Measurements from ENCODE around the gene LONP2. TPM values are rescaled to one million over a fixed set of nuclear protein-coding genes. Genes with fewer than 3 reads are reported as not detected.

LONP2 gene
- total RNA-seq, 1 donor from 2014 or later, result 67.8 TPM

- Histone ChIP-seq H3K9me3 (replicated peaks) (peaks cover 16% of the 10 kb centered on the region), H3K36me3 (peaks cover 70% of the 10 kb centered on the region)
- TF ChIP-seq CTCF (IDR thresholded peaks at IDR 0.05; ENCODE audit: borderline replicate concordance), result no peak
Observed at GRCh38 chr16:48291303-48291702, 47.2 kb downstream of the LONP2 start.

GRCh38 chr16:48291754-48292153 lies 47.7 kb downstream of the LONP2 start:
- H3K36me3 ChIP-seq, result peaks cover 70% of the 10 kb centered on the region

More at GRCh38 chr16:48291303-48291702, 47.2 kb downstream of the LONP2 start:
- peaks cover 11% of the 10 kb centered on the region for H3K4me1 ChIP-seq
- no peaks in the 10 kb centered on the region for H3K27me3 ChIP-seq (ENCODE audit: low read depth)
- intact Hi-C loops (cut with micrococcal nuclease), result no loop called here
- no peak overlapping the region for H3K27ac ChIP-seq (replicated peaks)
- DNase-seq, result no peak
- H3K4me3 ChIP-seq, result no peak overlapping the region

GRCh38 chr16:48292452-48292851 lies 48.4 kb downstream of the LONP2 start:
- peaks cover 5% of the 10 kb centered on the region for H3K9me3 ChIP-seq (replicated peaks)
- H3K27me3 ChIP-seq (ENCODE audit: low read depth), result no peaks in the 10 kb centered on the region
- intact Hi-C loops (cut with micrococcal nuclease), result no loop called here
- no peak overlapping the region for H3K27ac ChIP-seq (replicated peaks)
- H3K4me3 ChIP-seq, result no peak overlapping the region
- TF ChIP-seq CTCF (IDR thresholded peaks at IDR 0.05; ENCODE audit: borderline replicate concordance), result no peak
- peaks cover 70% of the 10 kb centered on the region for H3K36me3 ChIP-seq
- DNase-seq, result no peak
- H3K4me1 ChIP-seq, result peaks cover 11% of the 10 kb centered on the region

More at GRCh38 chr16:48291754-48292153, 47.7 kb downstream of the LONP2 start:
- TF ChIP-seq CTCF (IDR thresholded peaks at IDR 0.05; ENCODE audit: borderline replicate concordance), result no peak
- no peak overlapping the region for H3K27ac ChIP-seq (replicated peaks)
- peaks cover 11% of the 10 kb centered on the region for H3K4me1 ChIP-seq
- intact Hi-C loops (cut with micrococcal nuclease), result no loop called here
- no peak for DNase-seq
- peaks cover 12% of the 10 kb centered on the region for H3K9me3 ChIP-seq (replicated peaks)
- H3K27me3 ChIP-seq (ENCODE audit: low read depth), result no peaks in the 10 kb centered on the region
- no peak overlapping the region for H3K4me3 ChIP-seq

GRCh38 chr16:48294724-48295123 lies 50.6 kb downstream of the LONP2 start:
- intact Hi-C loops (cut with micrococcal nuclease), result no loop called here
- no peak overlapping the region for H3K27ac ChIP-seq (replicated peaks)
- H3K4me1 ChIP-seq, result peaks cover 11% of the 10 kb centered on the region
- H3K36me3 ChIP-seq, result peaks cover 67% of the 10 kb centered on the region
- H3K4me3 ChIP-seq, result no peak overlapping the region
- no peaks in the 10 kb centered on the region for H3K27me3 ChIP-seq (ENCODE audit: low read depth)
- no peaks in the 10 kb centered on the region for H3K9me3 ChIP-seq (replicated peaks)
- DNase-seq, result no peak
- no peak for TF ChIP-seq CTCF (IDR thresholded peaks at IDR 0.05; ENCODE audit: borderline replicate concordance)

- intact Hi-C loops (cut with micrococcal nuclease), result no loop called here
- no peaks in the 10 kb centered on the region for H3K27me3 ChIP-seq (ENCODE audit: low read depth)
- H3K4me3 ChIP-seq, result no peak overlapping the region
- H3K4me1 ChIP-seq, result peaks cover 11% of the 10 kb centered on the region
- TF ChIP-seq CTCF (IDR thresholded peaks at IDR 0.05; ENCODE audit: borderline replicate concordance), result no peak
- peaks cover 66% of the 10 kb centered on the region for H3K36me3 ChIP-seq
- no peak overlapping the region for H3K27ac ChIP-seq (replicated peaks)
- H3K9me3 ChIP-seq (replicated peaks), result no peaks in the 10 kb centered on the region
- no peak for DNase-seq
Observed at GRCh38 chr16:48295488-48296281, 51.6 kb downstream of the LONP2 start.
